GM21367 (cell line): ENCODE measurements around the gene HMG20A.

Experiments
- ATAC-seq: cut with Tn5 transposase; IDR thresholded peaks from one replicate; pipeline ENCODE4 v1.9.1; 2021; ENCODE audit not compliant: unreplicated experiment

Gene HMG20A

DNA sequence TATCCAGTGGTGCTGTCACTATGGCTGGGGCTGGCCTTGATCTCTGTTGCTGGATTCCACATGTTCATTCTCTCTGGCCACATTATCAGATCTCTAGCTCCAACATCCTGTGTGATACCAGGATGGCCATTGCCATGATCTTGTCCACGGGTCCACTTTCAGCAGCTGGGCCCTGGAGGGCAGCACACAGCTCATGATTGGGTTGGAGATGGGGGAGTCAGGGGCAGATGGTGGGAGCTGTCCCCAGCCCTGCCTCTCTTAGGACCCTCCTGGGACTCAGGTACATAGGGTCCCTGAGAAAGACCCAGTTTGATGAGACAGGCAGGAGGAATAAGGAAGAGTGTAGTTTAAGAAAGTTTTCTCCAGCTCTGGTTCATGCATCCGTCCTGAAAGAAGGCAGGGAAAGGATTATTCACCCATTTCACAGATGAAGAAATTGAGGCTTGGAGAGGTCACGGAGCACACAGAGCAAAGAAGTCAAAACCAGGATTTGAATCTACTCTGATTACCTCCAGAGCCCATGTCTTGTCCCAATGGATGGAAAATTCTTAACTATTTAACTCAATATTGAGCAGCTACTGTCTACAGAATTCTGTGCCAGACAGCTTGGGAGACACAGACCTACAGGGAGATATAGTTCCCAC, 111.5 kb downstream of the HMG20A start:
- no peak for ATAC-seq

- no peak for ATAC-seq
These were observed 112.2 kb downstream of the HMG20A start for GRCh38 chr15:77532846-77533245.

- no peak for ATAC-seq
These were observed 113.1 kb downstream of the HMG20A start for GRCh38 chr15:77533578-77534430.
